AG09319 (cell line): ENCODE measurements around the gene ELOA.

Source experiments
- DNase-seq: peaks from one replicate; pipeline ENCODE4 v3.0.0-alpha.2; 2010; ENCODE audit warnings: low read depth; ENCODE audit errors: extremely low read depth
- CTCF ChIP-seq: IDR thresholded peaks from 2 replicates; pipeline ENCODE4 v1.5.1; 2011; ENCODE audit warnings: low read depth, mild to moderate bottlenecking, inconsistent platforms, low read length, moderate library complexity

ELOA gene

GRCh38 chr1:23741609-23742008 is 1.7 kb upstream of the ELOA start:
- DNase-seq, result no peak
- TF ChIP-seq CTCF, result no peak

- TF ChIP-seq CTCF, result no peak
- DNase-seq, result no peak
Observed at GRCh38 chr1:23742670-23743286, 493 bp upstream of the ELOA start.

- no peak for DNase-seq
- TF ChIP-seq CTCF, result peak; percentile 34
Observed at GRCh38 chr1:23745515-23745914, 2.2 kb downstream of the ELOA start.

GRCh38 chr1:23748016-23748415 is 4.7 kb downstream of the ELOA start:
- no peak for DNase-seq
- TF ChIP-seq CTCF, result no peak

- TF ChIP-seq CTCF, result peak; percentile 63
- DNase-seq, result no peak
Observed at GRCh38 chr1:23751050-23751814, 8.0 kb downstream of the ELOA start.

GRCh38 chr1:23751815-23752200 is 8.5 kb downstream of the ELOA start:
- no peak for DNase-seq
- no peak for TF ChIP-seq CTCF

- no peak for DNase-seq
- TF ChIP-seq CTCF, result no peak
Observed at GRCh38 chr1:23752909-23753308, 9.6 kb downstream of the ELOA start.
